LNCaP clone FGC (cell line): ENCODE data around the gene NKD2.

ENCODE experiments used
- DNase-seq: peaks from one replicate; pipeline ENCODE4 v3.0.0-alpha.2; 2011; ENCODE audit warnings: low read depth
- H3K4me3 ChIP-seq: 2 replicates; pipeline ENCODE4 v1.5.1; 2011; ENCODE audit warnings: mild to moderate bottlenecking, low read depth, low read length, control low read depth
- CTCF ChIP-seq: IDR thresholded peaks from 2 replicates; pipeline ENCODE4 v1.5.1; 2012; ENCODE audit warnings: mild to moderate bottlenecking; ENCODE audit not compliant: control insufficient read depth, insufficient read depth; ENCODE audit errors: extremely low read depth

Gene NKD2

GRCh38 chr5:1042626-1043025 lies 34.0 kb downstream of the NKD2 start:
- TF ChIP-seq CTCF = no peak
- DNase-seq = no peak
- H3K4me3 ChIP-seq = no peak overlapping the region

GRCh38 chr5:1043327-1043726 lies 34.7 kb downstream of the NKD2 start:
- no peak overlapping the region for H3K4me3 ChIP-seq
- TF ChIP-seq CTCF = no peak
- no peak for DNase-seq

- TF ChIP-seq CTCF = no peak
- H3K4me3 ChIP-seq = no peak overlapping the region
- no peak for DNase-seq
Measured at GRCh38 chr5:1044117-1044516, 35.5 kb downstream of the NKD2 start.

GRCh38 chr5:1045960-1046560 lies 37.5 kb downstream of the NKD2 start:
- no peak overlapping the region for H3K4me3 ChIP-seq
- TF ChIP-seq CTCF = no peak
- DNase-seq = no peak

- DNase-seq = no peak
- H3K4me3 ChIP-seq = no peak overlapping the region
- TF ChIP-seq CTCF = no peak
Measured at GRCh38 chr5:1047332-1047965, 38.8 kb downstream of the NKD2 start.

- no peak overlapping the region for H3K4me3 ChIP-seq
- TF ChIP-seq CTCF = no peak
- DNase-seq = no peak
Measured at GRCh38 chr5:1048162-1048721, 39.6 kb downstream of the NKD2 start.
